ENCODE data around the gene CFAP299. TPM values are rescaled to one million over a fixed set of nuclear protein-coding genes. Genes with fewer than 3 reads are reported as not detected.

The CFAP299 gene
- polyA plus RNA-seq, 1 experiment: 3.3 TPM

DNA sequence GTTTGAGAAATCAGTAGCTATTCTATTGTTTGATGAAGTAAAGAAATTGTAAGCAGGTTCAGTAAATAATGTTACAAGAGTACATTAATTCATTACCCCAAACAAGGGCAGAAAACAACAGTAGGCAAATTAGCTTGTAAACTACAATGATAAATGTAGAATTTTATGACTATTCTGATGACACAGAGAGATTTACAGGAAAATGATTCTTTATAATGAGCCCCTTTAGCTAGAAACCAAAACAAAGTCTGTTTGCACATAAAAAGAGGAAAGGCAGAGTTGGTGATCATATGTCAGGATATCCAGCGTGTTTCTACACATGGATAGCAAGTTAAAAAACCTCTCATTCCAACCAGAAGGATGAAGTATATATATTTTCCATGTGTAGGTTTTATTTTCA, 204.8 kb downstream of the CFAP299 start:
- DNase-seq (ENCODE audit: low read depth): no peak
- Histone ChIP-seq H3K27me3 (ENCODE audit: control insufficient read depth, insufficient read depth, low read length) (no peaks in the 10 kb centered on the region), H3K4me3 (ENCODE audit: low read depth, low read length) (no peak overlapping the region), H3K36me3 (ENCODE audit: control insufficient read depth, insufficient read depth, low read length) (no peaks in the 10 kb centered on the region)
- TF ChIP-seq, protein P1, sequence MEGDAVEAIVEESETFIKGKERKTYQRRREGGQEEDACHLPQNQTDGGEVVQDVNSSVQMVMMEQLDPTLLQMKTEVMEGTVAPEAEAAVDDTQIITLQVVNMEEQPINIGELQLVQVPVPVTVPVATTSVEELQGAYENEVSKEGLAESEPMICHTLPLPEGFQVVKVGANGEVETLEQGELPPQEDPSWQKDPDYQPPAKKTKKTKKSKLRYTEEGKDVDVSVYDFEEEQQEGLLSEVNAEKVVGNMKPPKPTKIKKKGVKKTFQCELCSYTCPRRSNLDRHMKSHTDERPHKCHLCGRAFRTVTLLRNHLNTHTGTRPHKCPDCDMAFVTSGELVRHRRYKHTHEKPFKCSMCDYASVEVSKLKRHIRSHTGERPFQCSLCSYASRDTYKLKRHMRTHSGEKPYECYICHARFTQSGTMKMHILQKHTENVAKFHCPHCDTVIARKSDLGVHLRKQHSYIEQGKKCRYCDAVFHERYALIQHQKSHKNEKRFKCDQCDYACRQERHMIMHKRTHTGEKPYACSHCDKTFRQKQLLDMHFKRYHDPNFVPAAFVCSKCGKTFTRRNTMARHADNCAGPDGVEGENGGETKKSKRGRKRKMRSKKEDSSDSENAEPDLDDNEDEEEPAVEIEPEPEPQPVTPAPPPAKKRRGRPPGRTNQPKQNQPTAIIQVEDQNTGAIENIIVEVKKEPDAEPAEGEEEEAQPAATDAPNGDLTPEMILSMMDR (IDR thresholded peaks at IDR 0.05; ENCODE audit: insufficient read depth, low read depth, low read length): no peak
- ChIA-PET POLR2A (no interaction called here), CTCF (interaction anchor here (1.0 kb wide), 1 partner anchor 12 kb away, joined by 4 read pairs; no protein-coding TSS in a partner anchor)

DNA sequence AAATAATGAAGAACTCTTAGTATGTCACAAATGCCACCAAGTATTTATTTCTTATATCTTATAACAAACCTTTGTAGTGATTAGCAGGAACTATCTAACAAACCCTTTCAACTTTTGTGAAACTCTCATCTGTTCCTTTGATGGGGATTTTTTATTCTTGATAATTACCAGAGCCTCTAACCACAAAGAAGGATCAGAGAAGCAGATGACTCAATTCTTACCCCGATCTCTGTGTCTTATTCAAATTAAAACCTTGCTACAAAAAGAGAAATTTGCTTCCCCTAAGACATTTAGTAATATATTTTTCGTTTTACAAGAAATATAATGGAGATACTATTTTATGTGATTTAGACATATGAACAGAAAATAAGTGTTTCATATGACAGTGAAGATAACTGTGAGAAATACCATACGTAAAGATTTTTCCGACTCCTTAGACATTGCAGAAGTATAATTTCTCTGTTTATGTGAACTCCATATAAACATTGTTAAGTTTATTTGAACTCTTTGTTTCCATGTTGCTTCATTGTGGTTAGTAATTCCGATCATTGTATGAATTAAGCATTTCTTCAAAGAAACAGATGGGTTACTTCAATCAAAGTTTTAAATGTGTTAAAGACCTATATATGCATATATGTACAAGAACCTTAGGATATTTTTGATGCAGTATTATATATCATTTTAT, 205.4 kb downstream of the CFAP299 start:
- no peak overlapping the region for H3K4me3 ChIP-seq (ENCODE audit: low read depth, low read length)
- TF ChIP-seq, protein P1 (IDR thresholded peaks at IDR 0.05; ENCODE audit: insufficient read depth, low read depth, low read length): no peak
- DNase-seq (ENCODE audit: low read depth): no peak
- CTCF ChIA-PET: interaction anchor here (1.0 kb wide), 1 partner anchor 12 kb away, joined by 4 read pairs; no protein-coding TSS in a partner anchor
- POLR2A ChIA-PET: no interaction called here
- H3K36me3 ChIP-seq (ENCODE audit: control insufficient read depth, insufficient read depth, low read length): no peaks in the 10 kb centered on the region
- no peaks in the 10 kb centered on the region for H3K27me3 ChIP-seq (ENCODE audit: control insufficient read depth, insufficient read depth, low read length)

DNA sequence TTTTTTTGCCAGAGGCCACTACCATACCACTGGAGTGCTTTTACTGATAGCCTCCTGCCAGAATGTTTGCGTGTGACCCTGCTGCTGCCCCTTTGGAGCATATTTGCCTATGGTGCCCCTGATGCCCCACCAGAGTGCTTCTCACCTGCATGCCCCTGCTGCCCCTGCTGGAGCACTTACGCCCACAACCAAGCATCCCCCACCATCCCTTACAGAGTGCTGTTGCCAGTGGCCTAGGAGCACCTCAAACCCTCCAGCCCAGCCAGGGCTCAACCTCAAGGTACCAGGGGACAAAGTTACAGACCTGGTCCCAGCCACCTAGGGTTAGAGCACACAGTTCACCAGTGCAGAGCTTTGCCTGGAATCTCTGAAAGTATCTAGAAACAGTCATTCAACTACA, 207.2 kb downstream of the CFAP299 start:
- Histone ChIP-seq H3K4me3 (ENCODE audit: low read depth, low read length) (no peak overlapping the region), H3K36me3 (ENCODE audit: control insufficient read depth, insufficient read depth, low read length) (no peaks in the 10 kb centered on the region), H3K27me3 (ENCODE audit: control insufficient read depth, insufficient read depth, low read length) (no peaks in the 10 kb centered on the region)
- ChIA-PET CTCF (no interaction called here), POLR2A (no interaction called here)
- TF ChIP-seq, protein P1 (IDR thresholded peaks at IDR 0.05; ENCODE audit: insufficient read depth, low read depth, low read length): no peak
- DNase-seq (ENCODE audit: low read depth): no peak

DNA sequence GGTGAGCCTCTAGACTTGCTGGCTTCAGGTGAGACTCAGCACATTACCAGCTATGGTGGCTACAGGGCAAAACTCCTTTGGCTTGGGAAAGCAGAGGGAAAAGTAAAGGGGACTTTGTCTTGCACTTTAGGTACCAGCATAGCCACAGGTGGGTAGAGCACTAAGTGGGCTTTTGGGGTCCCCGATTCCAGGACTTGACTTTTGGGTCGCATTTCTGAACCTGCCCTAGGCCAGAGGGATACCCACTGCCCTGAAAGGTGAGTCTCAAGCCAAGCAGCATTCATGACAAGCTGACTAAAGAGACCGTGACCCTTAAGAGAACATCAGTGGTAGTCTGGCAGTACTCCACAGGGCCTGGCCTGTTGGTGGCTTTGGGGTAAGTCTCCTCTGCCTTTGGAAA, 224.8 kb downstream of the CFAP299 start:
- POLR2A ChIA-PET: no interaction called here
- CTCF ChIA-PET: interaction anchor here (0.5 kb wide), 1 partner anchor 135 kb away, joined by 3 read pairs; no protein-coding TSS in a partner anchor
- H3K4me3 ChIP-seq (ENCODE audit: low read depth, low read length): no peak overlapping the region
- no peaks in the 10 kb centered on the region for H3K27me3 ChIP-seq (ENCODE audit: control insufficient read depth, insufficient read depth, low read length)
- no peaks in the 10 kb centered on the region for H3K36me3 ChIP-seq (ENCODE audit: control insufficient read depth, insufficient read depth, low read length)
- DNase-seq (ENCODE audit: low read depth): no peak
- TF ChIP-seq, protein P1 (IDR thresholded peaks at IDR 0.05; ENCODE audit: insufficient read depth, low read depth, low read length): no peak

DNA sequence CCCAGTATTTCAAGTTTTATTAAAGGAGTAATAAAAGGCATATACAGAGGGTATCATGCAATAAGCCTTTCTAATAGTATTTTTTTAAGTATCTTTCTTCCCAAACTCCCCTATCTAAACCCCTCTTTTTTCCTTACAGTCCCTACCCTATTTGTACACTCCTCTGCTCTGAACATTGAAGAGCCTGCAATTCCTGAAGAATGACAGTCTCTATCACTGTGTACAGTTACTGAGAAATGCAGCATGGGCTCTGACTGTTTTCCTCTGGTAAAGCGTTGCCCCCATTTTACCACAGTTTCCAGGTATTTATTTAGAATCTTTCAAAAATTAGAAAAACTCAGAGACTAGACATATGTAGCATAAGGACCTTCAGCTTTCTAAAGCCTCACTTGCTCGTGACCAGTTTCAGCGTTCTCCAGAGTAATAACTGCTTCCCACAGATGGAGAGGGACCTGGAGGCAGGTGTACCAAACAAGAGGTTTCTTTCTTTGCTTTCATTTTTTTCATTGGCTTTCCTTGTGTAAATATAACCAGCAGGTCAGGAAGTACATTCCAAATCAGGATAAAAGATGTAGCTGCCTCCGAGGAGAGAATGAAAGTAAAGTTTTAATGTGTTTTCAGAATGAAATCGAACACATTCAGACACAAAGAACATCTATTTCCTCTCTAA, 230.8 kb downstream of the CFAP299 start:
- TF ChIP-seq, protein P1 (IDR thresholded peaks at IDR 0.05; ENCODE audit: insufficient read depth, low read depth, low read length): no peak
- H3K36me3 ChIP-seq (ENCODE audit: control insufficient read depth, insufficient read depth, low read length): no peaks in the 10 kb centered on the region
- ChIA-PET POLR2A (no interaction called here), CTCF (interaction anchor here (0.6 kb wide), 2 partner anchors 28 to 473 kb away, joined by 3 read pairs; no protein-coding TSS in a partner anchor)
- H3K4me3 ChIP-seq (ENCODE audit: low read depth, low read length): peak overlapping the region; percentile 15
- no peaks in the 10 kb centered on the region for H3K27me3 ChIP-seq (ENCODE audit: control insufficient read depth, insufficient read depth, low read length)
- DNase-seq (ENCODE audit: low read depth): no peak

Measured in BJ (cell line).